Measurements from ENCODE around the gene TM7SF2. TPM values are rescaled to one million over a fixed set of nuclear protein-coding genes. Genes with fewer than 3 reads are reported as not detected.

Gene TM7SF2
- total RNA-seq, 1 experiment from 2014 or later: 63.8 TPM

DNA sequence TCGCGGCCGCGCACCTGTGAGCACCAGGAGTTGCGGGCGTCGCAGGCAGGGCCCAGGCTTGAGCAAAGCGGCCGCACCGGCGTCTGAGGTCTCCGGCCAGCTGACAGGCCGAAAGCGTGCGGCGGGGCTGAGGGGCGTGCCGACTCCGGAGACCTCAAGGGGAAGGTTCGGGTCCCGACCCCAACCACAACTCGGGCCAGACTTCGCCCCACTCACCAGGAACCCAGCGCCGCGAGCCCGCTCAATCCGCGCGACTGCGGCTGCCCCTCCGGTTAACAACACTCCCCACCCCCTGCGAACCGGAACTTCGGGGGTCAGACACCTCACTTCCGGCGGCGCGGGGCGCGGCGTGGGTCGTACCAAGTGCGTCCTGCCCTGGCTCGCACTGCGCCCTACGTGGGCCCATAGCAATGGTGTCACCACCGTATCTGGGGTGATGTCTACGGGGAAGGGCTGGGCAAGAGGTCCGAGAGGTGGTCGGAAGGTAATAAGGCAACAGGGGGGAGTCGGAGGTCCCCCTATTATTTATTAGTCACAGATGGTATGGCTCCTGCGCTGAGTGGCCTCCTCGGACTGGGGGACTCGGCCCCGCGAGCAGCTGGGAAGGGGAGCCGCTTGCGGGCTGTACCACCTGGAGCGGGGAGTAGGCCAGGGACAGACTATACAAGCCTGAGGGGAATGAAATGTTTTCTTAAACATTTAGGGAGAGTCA lies 22.7 kb downstream of the TM7SF2 start, which contains the start of gene SYVN1 (continued):
- TF ChIP-seq ZNF121 (CRISPR knock-in tag; IDR thresholded peaks at IDR 0.05) (peak; percentile 39; the same call in 1 of the 2 replicates), EMX1 (CRISPR knock-in tag; IDR thresholded peaks at IDR 0.05) (no peak; the same call in 1 of the 2 replicates), SMAD4 (CRISPR knock-in tag; IDR thresholded peaks at IDR 0.05) (no peak), FOXK1 (CRISPR knock-in tag; IDR thresholded peaks at IDR 0.05) (peak; percentile 92), RORB (CRISPR knock-in tag; IDR thresholded peaks at IDR 0.05) (no peak), NFE2L1 (CRISPR knock-in tag; IDR thresholded peaks at IDR 0.05) (no peak), CREB1 (CRISPR knock-in tag; IDR thresholded peaks at IDR 0.05) (no peak), SMAD3 (CRISPR knock-in tag; IDR thresholded peaks at IDR 0.05; ENCODE audit: borderline replicate concordance) (no peak), ZNF317 (CRISPR knock-in tag; IDR thresholded peaks at IDR 0.05; ENCODE audit: borderline replicate concordance, low read depth) (no peak), ZNF416 (CRISPR knock-in tag; IDR thresholded peaks at IDR 0.05) (no peak), NR2C2 (CRISPR knock-in tag; IDR thresholded peaks at IDR 0.05) (no peak), OVOL2 (CRISPR knock-in tag; IDR thresholded peaks at IDR 0.05; ENCODE audit: borderline replicate concordance) (no peak), PRRX2 (CRISPR knock-in tag; IDR thresholded peaks at IDR 0.05) (no peak), ZNF219 (CRISPR knock-in tag; IDR thresholded peaks at IDR 0.05; ENCODE audit: borderline replicate concordance) (no peak), JAZF1 (CRISPR knock-in tag; IDR thresholded peaks at IDR 0.05) (no peak), SOX15 (CRISPR knock-in tag; IDR thresholded peaks at IDR 0.05) (no peak)
- TF ChIP-seq, protein P1, sequence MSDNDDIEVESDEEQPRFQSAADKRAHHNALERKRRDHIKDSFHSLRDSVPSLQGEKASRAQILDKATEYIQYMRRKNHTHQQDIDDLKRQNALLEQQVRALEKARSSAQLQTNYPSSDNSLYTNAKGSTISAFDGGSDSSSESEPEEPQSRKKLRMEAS (CRISPR knock-in tag; IDR thresholded peaks at IDR 0.05): peak; percentile 80; the same call in 1 of the 2 replicates
- TF ChIP-seq, protein P2, sequence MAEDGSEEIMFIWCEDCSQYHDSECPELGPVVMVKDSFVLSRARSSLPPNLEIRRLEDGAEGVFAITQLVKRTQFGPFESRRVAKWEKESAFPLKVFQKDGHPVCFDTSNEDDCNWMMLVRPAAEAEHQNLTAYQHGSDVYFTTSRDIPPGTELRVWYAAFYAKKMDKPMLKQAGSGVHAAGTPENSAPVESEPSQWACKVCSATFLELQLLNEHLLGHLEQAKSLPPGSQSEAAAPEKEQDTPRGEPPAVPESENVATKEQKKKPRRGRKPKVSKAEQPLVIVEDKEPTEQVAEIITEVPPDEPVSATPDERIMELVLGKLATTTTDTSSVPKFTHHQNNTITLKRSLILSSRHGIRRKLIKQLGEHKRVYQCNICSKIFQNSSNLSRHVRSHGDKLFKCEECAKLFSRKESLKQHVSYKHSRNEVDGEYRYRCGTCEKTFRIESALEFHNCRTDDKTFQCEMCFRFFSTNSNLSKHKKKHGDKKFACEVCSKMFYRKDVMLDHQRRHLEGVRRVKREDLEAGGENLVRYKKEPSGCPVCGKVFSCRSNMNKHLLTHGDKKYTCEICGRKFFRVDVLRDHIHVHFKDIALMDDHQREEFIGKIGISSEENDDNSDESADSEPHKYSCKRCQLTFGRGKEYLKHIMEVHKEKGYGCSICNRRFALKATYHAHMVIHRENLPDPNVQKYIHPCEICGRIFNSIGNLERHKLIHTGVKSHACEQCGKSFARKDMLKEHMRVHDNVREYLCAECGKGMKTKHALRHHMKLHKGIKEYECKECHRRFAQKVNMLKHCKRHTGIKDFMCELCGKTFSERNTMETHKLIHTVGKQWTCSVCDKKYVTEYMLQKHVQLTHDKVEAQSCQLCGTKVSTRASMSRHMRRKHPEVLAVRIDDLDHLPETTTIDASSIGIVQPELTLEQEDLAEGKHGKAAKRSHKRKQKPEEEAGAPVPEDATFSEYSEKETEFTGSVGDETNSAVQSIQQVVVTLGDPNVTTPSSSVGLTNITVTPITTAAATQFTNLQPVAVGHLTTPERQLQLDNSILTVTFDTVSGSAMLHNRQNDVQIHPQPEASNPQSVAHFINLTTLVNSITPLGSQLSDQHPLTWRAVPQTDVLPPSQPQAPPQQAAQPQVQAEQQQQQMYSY (CRISPR knock-in tag; IDR thresholded peaks at IDR 0.05): no peak
- TF ChIP-seq, protein P3, sequence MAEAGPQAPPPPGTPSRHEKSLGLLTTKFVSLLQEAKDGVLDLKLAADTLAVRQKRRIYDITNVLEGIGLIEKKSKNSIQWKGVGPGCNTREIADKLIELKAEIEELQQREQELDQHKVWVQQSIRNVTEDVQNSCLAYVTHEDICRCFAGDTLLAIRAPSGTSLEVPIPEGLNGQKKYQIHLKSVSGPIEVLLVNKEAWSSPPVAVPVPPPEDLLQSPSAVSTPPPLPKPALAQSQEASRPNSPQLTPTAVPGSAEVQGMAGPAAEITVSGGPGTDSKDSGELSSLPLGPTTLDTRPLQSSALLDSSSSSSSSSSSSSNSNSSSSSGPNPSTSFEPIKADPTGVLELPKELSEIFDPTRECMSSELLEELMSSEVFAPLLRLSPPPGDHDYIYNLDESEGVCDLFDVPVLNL (CRISPR knock-in tag; IDR thresholded peaks at IDR 0.05; ENCODE audit: borderline replicate concordance, low read depth): no peak
- TF ChIP-seq, protein P4, sequence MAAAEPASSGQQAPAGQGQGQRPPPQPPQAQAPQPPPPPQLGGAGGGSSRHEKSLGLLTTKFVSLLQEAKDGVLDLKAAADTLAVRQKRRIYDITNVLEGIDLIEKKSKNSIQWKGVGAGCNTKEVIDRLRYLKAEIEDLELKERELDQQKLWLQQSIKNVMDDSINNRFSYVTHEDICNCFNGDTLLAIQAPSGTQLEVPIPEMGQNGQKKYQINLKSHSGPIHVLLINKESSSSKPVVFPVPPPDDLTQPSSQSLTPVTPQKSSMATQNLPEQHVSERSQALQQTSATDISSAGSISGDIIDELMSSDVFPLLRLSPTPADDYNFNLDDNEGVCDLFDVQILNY (CRISPR knock-in tag; IDR thresholded peaks at IDR 0.05): no peak; the same call in 1 of the 2 replicates
- TF ChIP-seq, protein P5, sequence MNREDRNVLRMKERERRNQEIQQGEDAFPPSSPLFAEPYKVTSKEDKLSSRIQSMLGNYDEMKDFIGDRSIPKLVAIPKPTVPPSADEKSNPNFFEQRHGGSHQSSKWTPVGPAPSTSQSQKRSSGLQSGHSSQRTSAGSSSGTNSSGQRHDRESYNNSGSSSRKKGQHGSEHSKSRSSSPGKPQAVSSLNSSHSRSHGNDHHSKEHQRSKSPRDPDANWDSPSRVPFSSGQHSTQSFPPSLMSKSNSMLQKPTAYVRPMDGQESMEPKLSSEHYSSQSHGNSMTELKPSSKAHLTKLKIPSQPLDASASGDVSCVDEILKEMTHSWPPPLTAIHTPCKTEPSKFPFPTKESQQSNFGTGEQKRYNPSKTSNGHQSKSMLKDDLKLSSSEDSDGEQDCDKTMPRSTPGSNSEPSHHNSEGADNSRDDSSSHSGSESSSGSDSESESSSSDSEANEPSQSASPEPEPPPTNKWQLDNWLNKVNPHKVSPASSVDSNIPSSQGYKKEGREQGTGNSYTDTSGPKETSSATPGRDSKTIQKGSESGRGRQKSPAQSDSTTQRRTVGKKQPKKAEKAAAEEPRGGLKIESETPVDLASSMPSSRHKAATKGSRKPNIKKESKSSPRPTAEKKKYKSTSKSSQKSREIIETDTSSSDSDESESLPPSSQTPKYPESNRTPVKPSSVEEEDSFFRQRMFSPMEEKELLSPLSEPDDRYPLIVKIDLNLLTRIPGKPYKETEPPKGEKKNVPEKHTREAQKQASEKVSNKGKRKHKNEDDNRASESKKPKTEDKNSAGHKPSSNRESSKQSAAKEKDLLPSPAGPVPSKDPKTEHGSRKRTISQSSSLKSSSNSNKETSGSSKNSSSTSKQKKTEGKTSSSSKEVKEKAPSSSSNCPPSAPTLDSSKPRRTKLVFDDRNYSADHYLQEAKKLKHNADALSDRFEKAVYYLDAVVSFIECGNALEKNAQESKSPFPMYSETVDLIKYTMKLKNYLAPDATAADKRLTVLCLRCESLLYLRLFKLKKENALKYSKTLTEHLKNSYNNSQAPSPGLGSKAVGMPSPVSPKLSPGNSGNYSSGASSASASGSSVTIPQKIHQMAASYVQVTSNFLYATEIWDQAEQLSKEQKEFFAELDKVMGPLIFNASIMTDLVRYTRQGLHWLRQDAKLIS (CRISPR knock-in tag; IDR thresholded peaks at IDR 0.05; ENCODE audit: borderline replicate concordance): no peak
- TF ChIP-seq, protein P6, sequence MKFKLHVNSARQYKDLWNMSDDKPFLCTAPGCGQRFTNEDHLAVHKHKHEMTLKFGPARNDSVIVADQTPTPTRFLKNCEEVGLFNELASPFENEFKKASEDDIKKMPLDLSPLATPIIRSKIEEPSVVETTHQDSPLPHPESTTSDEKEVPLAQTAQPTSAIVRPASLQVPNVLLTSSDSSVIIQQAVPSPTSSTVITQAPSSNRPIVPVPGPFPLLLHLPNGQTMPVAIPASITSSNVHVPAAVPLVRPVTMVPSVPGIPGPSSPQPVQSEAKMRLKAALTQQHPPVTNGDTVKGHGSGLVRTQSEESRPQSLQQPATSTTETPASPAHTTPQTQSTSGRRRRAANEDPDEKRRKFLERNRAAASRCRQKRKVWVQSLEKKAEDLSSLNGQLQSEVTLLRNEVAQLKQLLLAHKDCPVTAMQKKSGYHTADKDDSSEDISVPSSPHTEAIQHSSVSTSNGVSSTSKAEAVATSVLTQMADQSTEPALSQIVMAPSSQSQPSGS (CRISPR knock-in tag; IDR thresholded peaks at IDR 0.05; ENCODE audit: borderline replicate concordance, low read depth): no peak
- TF ChIP-seq, protein P7, sequence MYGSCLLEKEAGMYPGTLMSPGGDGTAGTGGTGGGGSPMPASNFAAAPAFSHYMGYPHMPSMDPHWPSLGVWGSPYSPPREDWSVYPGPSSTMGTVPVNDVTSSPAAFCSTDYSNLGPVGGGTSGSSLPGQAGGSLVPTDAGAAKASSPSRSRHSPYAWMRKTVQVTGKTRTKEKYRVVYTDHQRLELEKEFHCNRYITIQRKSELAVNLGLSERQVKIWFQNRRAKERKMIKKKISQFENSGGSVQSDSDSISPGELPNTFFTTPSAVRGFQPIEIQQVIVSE (CRISPR knock-in tag; IDR thresholded peaks at IDR 0.05; ENCODE audit: borderline replicate concordance): no peak
- TF ChIP-seq, protein P8, sequence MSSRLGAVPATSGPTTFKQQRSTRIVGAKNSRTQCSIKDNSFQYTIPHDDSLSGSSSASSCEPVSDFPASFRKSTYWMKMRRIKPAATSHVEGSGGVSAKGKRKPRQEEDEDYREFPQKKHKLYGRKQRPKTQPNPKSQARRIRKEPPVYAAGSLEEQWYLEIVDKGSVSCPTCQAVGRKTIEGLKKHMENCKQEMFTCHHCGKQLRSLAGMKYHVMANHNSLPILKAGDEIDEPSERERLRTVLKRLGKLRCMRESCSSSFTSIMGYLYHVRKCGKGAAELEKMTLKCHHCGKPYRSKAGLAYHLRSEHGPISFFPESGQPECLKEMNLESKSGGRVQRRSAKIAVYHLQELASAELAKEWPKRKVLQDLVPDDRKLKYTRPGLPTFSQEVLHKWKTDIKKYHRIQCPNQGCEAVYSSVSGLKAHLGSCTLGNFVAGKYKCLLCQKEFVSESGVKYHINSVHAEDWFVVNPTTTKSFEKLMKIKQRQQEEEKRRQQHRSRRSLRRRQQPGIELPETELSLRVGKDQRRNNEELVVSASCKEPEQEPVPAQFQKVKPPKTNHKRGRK (CRISPR knock-in tag; IDR thresholded peaks at IDR 0.05; ENCODE audit: borderline replicate concordance): no peak
